Iris pigment epithelial cell (primary cell): ENCODE measurements around the gene NFATC2.
"Not testable (repeated sequence)": the region's sequence is repeated elsewhere in the genome, so short reads cannot be mapped to it uniquely, and the experiment has no call there.

ENCODE experiments used
- DNase-seq: peaks from one replicate; pipeline ENCODE4 v3.0.0-alpha.2; 2011; ENCODE audit warnings: low read depth

Gene NFATC2

GRCh38 chr20:51470499-51470820 lies 72.1 kb downstream of the NFATC2 start:
- DNase-seq: no peak

- DNase-seq: no peak
These were observed 72.7 kb downstream of the NFATC2 start for GRCh38 chr20:51469578-51470498.

GRCh38 chr20:51469046-51469445 lies 73.5 kb downstream of the NFATC2 start:
- DNase-seq: no peak

GRCh38 chr20:51468636-51469035 lies 73.9 kb downstream of the NFATC2 start:
- DNase-seq: no peak

- no peak for DNase-seq
These were observed 74.4 kb downstream of the NFATC2 start for GRCh38 chr20:51467956-51468626.

GRCh38 chr20:51463998-51464397 lies 78.5 kb downstream of the NFATC2 start:
- no peak for DNase-seq

GRCh38 chr20:51463560-51463959 lies 79.0 kb downstream of the NFATC2 start:
- no peak for DNase-seq

- peak; percentile 77 for DNase-seq
These were observed 79.8 kb downstream of the NFATC2 start for GRCh38 chr20:51462566-51463276.

GRCh38 chr20:51461846-51462245 lies 80.7 kb downstream of the NFATC2 start:
- DNase-seq: not testable (repeated sequence)

GRCh38 chr20:51461306-51461705 lies 81.2 kb downstream of the NFATC2 start:
- DNase-seq: no peak

GRCh38 chr20:51460569-51461265 lies 81.8 kb downstream of the NFATC2 start:
- no peak for DNase-seq

- DNase-seq: no peak
These were observed 82.4 kb downstream of the NFATC2 start for GRCh38 chr20:51460163-51460562.

GRCh38 chr20:51458751-51459439 lies 83.6 kb downstream of the NFATC2 start:
- DNase-seq: no peak

- DNase-seq: no peak
These were observed 85.0 kb downstream of the NFATC2 start for GRCh38 chr20:51457533-51457932.

- peak; percentile 96 for DNase-seq
These were observed 85.7 kb downstream of the NFATC2 start for GRCh38 chr20:51456511-51457509.

GRCh38 chr20:51454250-51454865 lies 88.2 kb downstream of the NFATC2 start:
- no peak for DNase-seq

GRCh38 chr20:51452734-51453365 lies 89.7 kb downstream of the NFATC2 start:
- no peak for DNase-seq

GRCh38 chr20:51452091-51452613 lies 90.4 kb downstream of the NFATC2 start:
- no peak for DNase-seq

GRCh38 chr20:51451484-51451883 lies 91.0 kb downstream of the NFATC2 start:
- no peak for DNase-seq
